GM12878 (cell line): ENCODE results near the gene WNT11. TPM values are rescaled to one million over a fixed set of nuclear protein-coding genes. Genes with fewer than 3 reads are reported as not detected.

Experiments used
- ATAC-seq: fragments of 200-7000 bp; cut with Tn5 transposase; 3 replicates; pipeline ENCODE4 v1.9.1; 2020; ENCODE audit warnings: mild to moderate bottlenecking, moderate library complexity
- BruUV-seq: library from RNA; stranded (reverse); fragments of 400-500 nt; replicated peaks from 2 replicates; lab custom pipeline; 2021; lab: Mats Ljungman, UMichigan
- CTCF ChIA-PET: fragments of 300-600 bp; sonication (Branson Sonifier 250); formaldehyde crosslinking; extraction: SDS; loops from one replicate; lab custom pipeline; 2021; ENCODE audit warnings: inconsistent platforms; lab: Yijun Ruan, JAX
- POLR2A ChIA-PET: fragments of 350-600 bp; formaldehyde crosslinking; extraction: SDS; loops from one replicate; lab custom pipeline; 2021; ENCODE audit warnings: inconsistent platforms; lab: Charles Lee
- RAD21 ChIA-PET: fragments of 300-600 bp; sonication (Branson Sonifier 250); formaldehyde crosslinking; loops from one replicate; lab custom pipeline; 2023; ENCODE audit warnings: antibody characterized with exemption; ENCODE audit not compliant: unreplicated experiment; lab: Charles Lee
- SMC1A ChIA-PET: fragments of 300-600 bp; sonication (Branson Sonifier 250); formaldehyde crosslinking; loops from one replicate; lab custom pipeline; 2023; ENCODE audit not compliant: unreplicated experiment, uncharacterized antibody; lab: Charles Lee
- DNase-seq: peaks from one replicate; pipeline ENCODE4 v3.0.0-alpha.2; 2011; ENCODE audit warnings: low read depth, low spot score
- FAIRE-seq: peaks from 3 replicates; lab custom pipeline; 2011; peaks lifted over from hg19 to GRCh38; lab: Jason Lieb, UNC
- H2AFZ ChIP-seq: 2 replicates; pipeline ENCODE4 v1.6.0; 2011; ENCODE audit warnings: low read depth, low read length, control low read depth; ENCODE audit not compliant: control insufficient read depth
- H3K27ac ChIP-seq: 2 replicates; pipeline ENCODE4 v1.5.1; 2011; ENCODE audit warnings: control low read depth; ENCODE audit not compliant: control insufficient read depth, insufficient read depth
- H3K27me3 ChIP-seq, 2 experiments: replicated peaks in 1 of 2; 2 replicates each; pipeline versions ENCODE4 v1.6.0 to v1.6.1; 2011; ENCODE audit warnings: low read length in 1 of 2; ENCODE audit not compliant: control insufficient read depth in 2 of 2, insufficient read depth in 2 of 2
- H3K36me3 ChIP-seq, 2 experiments: 2 replicates each; pipeline ENCODE4 v1.5.1; 2011; ENCODE audit warnings: low read length in 1 of 2; ENCODE audit not compliant: control insufficient read depth in 2 of 2, insufficient read depth in 2 of 2
- H3K4me1 ChIP-seq: 2 replicates; pipeline ENCODE4 v1.6.1; 2011; ENCODE audit warnings: mild to moderate bottlenecking, low read length, moderate library complexity, mixed read lengths; ENCODE audit not compliant: control insufficient read depth, insufficient read depth
- H3K4me2 ChIP-seq: 2 replicates; pipeline ENCODE4 v1.6.0; 2011; ENCODE audit warnings: control low read depth; ENCODE audit not compliant: control insufficient read depth, insufficient read depth
- H3K4me3 ChIP-seq: fragments of 200-600 bp; sonication (generic); 2 replicates; pipeline ENCODE4 v1.5.1; 2016
- H3K79me2 ChIP-seq: 2 replicates; pipeline ENCODE4 v1.6.0; 2011; ENCODE audit warnings: low read length; ENCODE audit not compliant: control insufficient read depth, insufficient read depth
- H3K9ac ChIP-seq: 2 replicates; pipeline ENCODE4 v1.8.0; 2011; ENCODE audit warnings: low read length, control low read depth, mixed read lengths; ENCODE audit not compliant: control insufficient read depth, insufficient read depth
- H3K9me3 ChIP-seq: replicated peaks from 3 replicates; pipeline ENCODE4 v1.5.1; 2011; ENCODE audit warnings: mild to moderate bottlenecking, low read length; ENCODE audit not compliant: control insufficient read depth, insufficient read depth
- H4K20me1 ChIP-seq: 2 replicates; pipeline ENCODE4 v1.6.0; 2011; ENCODE audit not compliant: control insufficient read depth, insufficient read depth
- BHLHE40 ChIP-seq, 2 experiments: fragments of 450-650 bp in 1 of 2; IDR thresholded peaks; 2 replicates each; pipeline ENCODE4 v1.6.1; 2011 to 2017; ENCODE audit warnings: low read depth in 2 of 2, borderline replicate concordance in 1 of 2, improper control_type of control experiment in 1 of 2, low read length in 1 of 2, mild to moderate bottlenecking in 1 of 2
- EP300 ChIP-seq, 2 experiments: fragments of 150-350 bp in 1 of 2; IDR thresholded peaks; 2 replicates each; pipeline ENCODE4 v1.6.1; 2011 to 2012; ENCODE audit warnings: low read depth in 2 of 2, low read length in 2 of 2, borderline replicate concordance in 1 of 2, improper control_type of control experiment in 1 of 2, inconsistent platforms in 1 of 2; ENCODE audit not compliant: control insufficient read depth in 1 of 2
- FOXM1 ChIP-seq: IDR thresholded peaks from 2 replicates; pipeline ENCODE4 v1.6.1; 2012; ENCODE audit warnings: low read depth, mild to moderate bottlenecking, inconsistent platforms, low read length, moderate library complexity
- HDAC2 ChIP-seq: fragments of 200-600 bp; sonication (generic); IDR thresholded peaks from 2 replicates; pipeline ENCODE4 v1.6.1; 2017
- HDAC6 ChIP-seq: fragments of 200-600 bp; sonication (generic); IDR thresholded peaks from one replicate; pipeline ENCODE4 v1.8.0; 2017; ENCODE audit warnings: antibody characterized with exemption; ENCODE audit not compliant: unreplicated experiment
- NFIC ChIP-seq: IDR thresholded peaks from 2 replicates; pipeline ENCODE4 v1.6.1; 2012; ENCODE audit warnings: low read depth, mild to moderate bottlenecking, inconsistent platforms, low read length, moderate library complexity
- PML ChIP-seq: IDR thresholded peaks from 2 replicates; pipeline ENCODE4 v1.6.1; 2012; ENCODE audit warnings: low read length, inconsistent platforms
- POLR2A ChIP-seq: IDR thresholded peaks from 2 replicates; pipeline ENCODE4 v1.6.1; 2011; ENCODE audit warnings: low read depth, mild to moderate bottlenecking, low read length
- RB1 ChIP-seq: fragments of 450-650 bp; formaldehyde crosslinking; IDR thresholded peaks from 2 replicates; pipeline ENCODE4 v1.6.1; 2017; ENCODE audit warnings: mild to moderate bottlenecking, borderline replicate concordance
- SUPT20H ChIP-seq: IDR thresholded peaks from 2 replicates; pipeline ENCODE4 v1.6.1; 2011; ENCODE audit warnings: low read depth, mild to moderate bottlenecking, low read length, moderate library complexity, borderline replicate concordance; ENCODE audit not compliant: control insufficient read depth
- ZNF274 ChIP-seq: IDR thresholded peaks from one replicate; pipeline ENCODE4 v1.8.0; 2011; ENCODE audit not compliant: insufficient read length, insufficient read depth
- WGBS: methylation state at CpG from one replicate; pipeline ENCODE4 v1.1.6; 2016; ENCODE audit warnings: low lambda C conversion rate; ENCODE audit not compliant: insufficient replicate concordance, insufficient coverage; ENCODE audit errors: missing lambda C conversion rate; 5-methylcytosine and 5-hydroxymethylcytosine counted together
- in situ Hi-C: fragments of 300-500 bp; cut with MboI; formaldehyde crosslinking; loops from 9 replicates; pipeline ENCODE4 v1.14.3; 2018; ENCODE audit warnings: mixed read lengths
- intact Hi-C: fragments of 100-400 bp; cut with micrococcal nuclease; formaldehyde crosslinking; loops from one replicate; pipeline ENCODE4 v1.14.2; 2022; ENCODE audit not compliant: unreplicated experiment
- polyA plus RNA-seq, 11 experiments: library from polyadenylated mRNA; depleted of rRNA in 4 of 11; unstranded in 6 of 11; stranded (reverse) in 5 of 11; fragments of >200 nt; fragmentation: Nextera tagmentation in 4 of 11; fragmentation: Illumina TruSeq in 1 of 11; extraction: Ambion mirVana in 4 of 11; extraction: Trizol in 1 of 11; gene quantifications; 1 replicate in 1 of 11; 2 replicates in 10 of 11; pipeline versions ENCODE4 v1.2.1 to v1.2.3, GENCODE V29; 2011 to 2016; ENCODE audit warnings: inconsistent platforms in 2 of 11, missing spikeins in 2 of 11, low read depth in 1 of 11
- total RNA-seq, 4 experiments: library from RNA; depleted of rRNA in 3 of 4; stranded (reverse); fragments of >200 nt in 3 of 4; fragmentation: Illumina TruSeq in 1 of 4; extraction: Trizol in 1 of 4; gene quantifications; 2 replicates each; pipeline versions ENCODE4 v1.2.1 to v1.2.3, GENCODE V29; 2013 to 2021
- TF ChIP-seq, protein P1 (sequence below): IDR thresholded peaks from 2 replicates; pipeline ENCODE4 v1.6.1; 2012; ENCODE audit warnings: mild to moderate bottlenecking, low read depth, low read length
- TF ChIP-seq, protein P2 (sequence below): fragments of 450-650 bp; IDR thresholded peaks from 2 replicates; pipeline ENCODE4 v1.6.1; 2017; ENCODE audit warnings: mild to moderate bottlenecking, moderate library complexity

The WNT11 gene
- total and polyA plus RNA-seq, 10 of the 15 experiments (the other 5 are each of a cell fraction or from before 2014, with no cell fraction given), result 0.05 to 0.19 TPM; not detected in 8

DNA sequence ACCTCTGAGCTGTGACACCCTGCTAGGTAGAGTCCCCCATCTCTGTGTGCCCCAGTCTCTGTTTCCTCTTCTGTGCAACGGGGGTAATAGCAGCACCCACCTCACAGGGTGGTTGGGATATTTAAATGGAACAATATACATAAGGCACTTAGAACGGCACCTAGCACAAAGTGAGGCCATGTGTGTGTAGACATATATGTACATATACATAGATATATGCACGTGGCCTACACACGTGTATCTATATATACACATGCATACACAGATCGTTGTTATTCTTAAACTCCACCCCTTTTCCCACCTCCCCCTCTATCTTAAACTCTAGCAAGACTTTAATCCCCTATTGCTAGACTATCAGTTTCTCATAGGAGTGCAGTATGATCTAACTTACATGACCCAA is 2.4 kb downstream of the WNT11 start:
- H3K9ac ChIP-seq, result no peak overlapping the region
- ChIA-PET POLR2A (interaction anchor here (0.5 kb wide), 1 partner anchor 48 kb away, joined by 4 read pairs; no protein-coding TSS in a partner anchor), CTCF (interaction anchor here (1.2 to 6.5 kb wide), 3 partner anchors 31 to 307 kb away, joined by 3 to 131 read pairs (median 3); no protein-coding TSS in a partner anchor), SMC1A (no interaction called here), RAD21 (interaction anchor here (6.6 kb wide), 1 partner anchor 117 kb away, joined by 147 read pairs; no protein-coding TSS in a partner anchor)
- no peak for FAIRE-seq
- H3K36me3 ChIP-seq, result no peaks in the 10 kb centered on the region
- H4K20me1 ChIP-seq, result peaks cover 2% of the 10 kb centered on the region; the same call in 1 of the 2 replicates
- no peaks in the 10 kb centered on the region for H3K79me2 ChIP-seq
- no peak for ATAC-seq
- no peak for DNase-seq
- no peak overlapping the region for H2AFZ ChIP-seq
- intact Hi-C loops, result loop anchor here (10.0 kb wide), 1 partner anchor 311 kb away; no protein-coding TSS in a partner anchor
- H3K27ac ChIP-seq, result no peak overlapping the region
- no TSS peak for BruUV-seq
- in situ Hi-C loops, result loop anchor here (5.0 kb wide), 1 partner anchor 113 kb away; no protein-coding TSS in a partner anchor
- H3K4me2 ChIP-seq, result no peak overlapping the region
- peaks cover 16 to 29% of the 10 kb centered on the region in 2 experiments for H3K27me3 ChIP-seq
- WGBS, result 2% methylated on average over 5 of the region's 5 CpGs
- no peak overlapping the region for H3K4me3 ChIP-seq
- H3K4me1 ChIP-seq, result peaks cover 17% of the 10 kb centered on the region
- no peaks in the 10 kb centered on the region for H3K9me3 ChIP-seq
- TF ChIP-seq, protein P1, sequence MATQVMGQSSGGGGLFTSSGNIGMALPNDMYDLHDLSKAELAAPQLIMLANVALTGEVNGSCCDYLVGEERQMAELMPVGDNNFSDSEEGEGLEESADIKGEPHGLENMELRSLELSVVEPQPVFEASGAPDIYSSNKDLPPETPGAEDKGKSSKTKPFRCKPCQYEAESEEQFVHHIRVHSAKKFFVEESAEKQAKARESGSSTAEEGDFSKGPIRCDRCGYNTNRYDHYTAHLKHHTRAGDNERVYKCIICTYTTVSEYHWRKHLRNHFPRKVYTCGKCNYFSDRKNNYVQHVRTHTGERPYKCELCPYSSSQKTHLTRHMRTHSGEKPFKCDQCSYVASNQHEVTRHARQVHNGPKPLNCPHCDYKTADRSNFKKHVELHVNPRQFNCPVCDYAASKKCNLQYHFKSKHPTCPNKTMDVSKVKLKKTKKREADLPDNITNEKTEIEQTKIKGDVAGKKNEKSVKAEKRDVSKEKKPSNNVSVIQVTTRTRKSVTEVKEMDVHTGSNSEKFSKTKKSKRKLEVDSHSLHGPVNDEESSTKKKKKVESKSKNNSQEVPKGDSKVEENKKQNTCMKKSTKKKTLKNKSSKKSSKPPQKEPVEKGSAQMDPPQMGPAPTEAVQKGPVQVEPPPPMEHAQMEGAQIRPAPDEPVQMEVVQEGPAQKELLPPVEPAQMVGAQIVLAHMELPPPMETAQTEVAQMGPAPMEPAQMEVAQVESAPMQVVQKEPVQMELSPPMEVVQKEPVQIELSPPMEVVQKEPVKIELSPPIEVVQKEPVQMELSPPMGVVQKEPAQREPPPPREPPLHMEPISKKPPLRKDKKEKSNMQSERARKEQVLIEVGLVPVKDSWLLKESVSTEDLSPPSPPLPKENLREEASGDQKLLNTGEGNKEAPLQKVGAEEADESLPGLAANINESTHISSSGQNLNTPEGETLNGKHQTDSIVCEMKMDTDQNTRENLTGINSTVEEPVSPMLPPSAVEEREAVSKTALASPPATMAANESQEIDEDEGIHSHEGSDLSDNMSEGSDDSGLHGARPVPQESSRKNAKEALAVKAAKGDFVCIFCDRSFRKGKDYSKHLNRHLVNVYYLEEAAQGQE, result no peak
- no peak for TF ChIP-seq NFIC
- no peak for TF ChIP-seq ZNF274
- no peak for TF ChIP-seq PML
- TF ChIP-seq, protein P2, sequence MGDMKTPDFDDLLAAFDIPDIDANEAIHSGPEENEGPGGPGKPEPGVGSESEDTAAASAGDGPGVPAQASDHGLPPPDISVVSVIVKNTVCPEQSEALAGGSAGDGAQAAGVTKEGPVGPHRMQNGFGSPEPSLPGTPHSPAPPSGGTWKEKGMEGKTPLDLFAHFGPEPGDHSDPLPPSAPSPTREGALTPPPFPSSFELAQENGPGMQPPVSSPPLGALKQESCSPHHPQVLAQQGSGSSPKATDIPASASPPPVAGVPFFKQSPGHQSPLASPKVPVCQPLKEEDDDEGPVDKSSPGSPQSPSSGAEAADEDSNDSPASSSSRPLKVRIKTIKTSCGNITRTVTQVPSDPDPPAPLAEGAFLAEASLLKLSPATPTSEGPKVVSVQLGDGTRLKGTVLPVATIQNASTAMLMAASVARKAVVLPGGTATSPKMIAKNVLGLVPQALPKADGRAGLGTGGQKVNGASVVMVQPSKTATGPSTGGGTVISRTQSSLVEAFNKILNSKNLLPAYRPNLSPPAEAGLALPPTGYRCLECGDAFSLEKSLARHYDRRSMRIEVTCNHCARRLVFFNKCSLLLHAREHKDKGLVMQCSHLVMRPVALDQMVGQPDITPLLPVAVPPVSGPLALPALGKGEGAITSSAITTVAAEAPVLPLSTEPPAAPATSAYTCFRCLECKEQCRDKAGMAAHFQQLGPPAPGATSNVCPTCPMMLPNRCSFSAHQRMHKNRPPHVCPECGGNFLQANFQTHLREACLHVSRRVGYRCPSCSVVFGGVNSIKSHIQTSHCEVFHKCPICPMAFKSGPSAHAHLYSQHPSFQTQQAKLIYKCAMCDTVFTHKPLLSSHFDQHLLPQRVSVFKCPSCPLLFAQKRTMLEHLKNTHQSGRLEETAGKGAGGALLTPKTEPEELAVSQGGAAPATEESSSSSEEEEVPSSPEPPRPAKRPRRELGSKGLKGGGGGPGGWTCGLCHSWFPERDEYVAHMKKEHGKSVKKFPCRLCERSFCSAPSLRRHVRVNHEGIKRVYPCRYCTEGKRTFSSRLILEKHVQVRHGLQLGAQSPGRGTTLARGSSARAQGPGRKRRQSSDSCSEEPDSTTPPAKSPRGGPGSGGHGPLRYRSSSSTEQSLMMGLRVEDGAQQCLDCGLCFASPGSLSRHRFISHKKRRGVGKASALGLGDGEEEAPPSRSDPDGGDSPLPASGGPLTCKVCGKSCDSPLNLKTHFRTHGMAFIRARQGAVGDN, result no peak
- TF ChIP-seq POLR2A, result no peak
- TF ChIP-seq HDAC6, result no peak
- TF ChIP-seq RB1, result no peak
- no peak for TF ChIP-seq EP300 (IDR thresholded peaks at IDR 0.05; ENCODE audit: borderline replicate concordance in 1 of 2, control insufficient read depth in 1 of 2, low read depth in 2 of 2, low read length in 2 of 2)
- no peak for TF ChIP-seq HDAC2
- TF ChIP-seq BHLHE40 (IDR thresholded peaks at IDR 0.05; ENCODE audit: borderline replicate concordance in 1 of 2, low read depth in 2 of 2, low read length in 1 of 2), result no peak
- no peak for TF ChIP-seq FOXM1
- no peak for TF ChIP-seq SUPT20H
